LHCN-M2 (cell line): ENCODE results near the gene KRTAP24-1. TPM values are rescaled to one million over a fixed set of nuclear protein-coding genes. Genes with fewer than 3 reads are reported as not detected.

Experiments used
- DNase-seq: peaks from one replicate; pipeline ENCODE4 v3.0.0-alpha.2; 2012; ENCODE audit warnings: low read depth
- polyA plus RNA-seq: library from polyadenylated mRNA; unstranded; fragments of >200 nt; gene quantifications from one replicate; pipeline ENCODE4 v1.2.1, GENCODE V29; 2012; ENCODE audit warnings: missing spikeins
- total RNA-seq: library from RNA; depleted of rRNA; stranded (reverse); fragments of >200 nt; gene quantifications from 2 replicates; pipeline ENCODE4 v1.2.3, GENCODE V29; 2014; rRNA removed

Gene KRTAP24-1, protein sequence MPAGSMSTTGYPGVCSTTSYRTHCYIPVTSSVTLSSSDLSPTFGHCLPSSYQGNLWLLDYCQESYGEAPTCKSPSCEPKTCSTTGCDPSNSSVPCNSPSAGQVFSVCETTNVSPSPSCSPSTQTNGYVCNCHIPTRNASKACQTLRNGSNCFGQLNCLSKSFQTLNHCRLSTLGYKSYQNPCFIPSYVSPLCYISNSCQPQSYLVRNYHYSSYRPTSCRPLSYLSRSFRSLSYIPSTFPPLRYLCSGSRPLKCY
- not detected in 2 replicates for total RNA-seq
- not detected for polyA plus RNA-seq

DNA sequence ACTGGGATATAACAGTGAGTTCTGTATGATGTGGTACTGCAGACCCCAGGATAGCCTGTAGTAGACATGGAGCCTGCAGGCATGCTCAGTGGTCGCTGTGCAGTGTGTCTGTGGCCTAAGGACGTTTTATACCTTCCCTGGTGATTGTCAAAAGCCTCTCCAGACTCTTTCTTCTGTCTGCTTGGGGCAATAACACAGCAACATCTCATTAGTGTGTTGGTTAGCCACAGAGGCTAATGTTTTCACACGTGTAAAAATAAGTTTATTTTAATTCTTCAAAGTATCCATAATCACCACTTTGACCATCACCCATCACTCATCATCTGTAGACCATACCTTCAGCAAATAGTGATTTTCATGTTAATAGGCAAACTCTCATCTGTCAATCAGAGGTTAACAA lies at the start of gene KRTAP24-1:
Gene KRTAP24-1, minus strand, starts transcription at position 101 of the 400 bp plus-strand sequence. Its CDS starts 18 bp downstream, at position 83.
- DNase-seq: no peak

DNA sequence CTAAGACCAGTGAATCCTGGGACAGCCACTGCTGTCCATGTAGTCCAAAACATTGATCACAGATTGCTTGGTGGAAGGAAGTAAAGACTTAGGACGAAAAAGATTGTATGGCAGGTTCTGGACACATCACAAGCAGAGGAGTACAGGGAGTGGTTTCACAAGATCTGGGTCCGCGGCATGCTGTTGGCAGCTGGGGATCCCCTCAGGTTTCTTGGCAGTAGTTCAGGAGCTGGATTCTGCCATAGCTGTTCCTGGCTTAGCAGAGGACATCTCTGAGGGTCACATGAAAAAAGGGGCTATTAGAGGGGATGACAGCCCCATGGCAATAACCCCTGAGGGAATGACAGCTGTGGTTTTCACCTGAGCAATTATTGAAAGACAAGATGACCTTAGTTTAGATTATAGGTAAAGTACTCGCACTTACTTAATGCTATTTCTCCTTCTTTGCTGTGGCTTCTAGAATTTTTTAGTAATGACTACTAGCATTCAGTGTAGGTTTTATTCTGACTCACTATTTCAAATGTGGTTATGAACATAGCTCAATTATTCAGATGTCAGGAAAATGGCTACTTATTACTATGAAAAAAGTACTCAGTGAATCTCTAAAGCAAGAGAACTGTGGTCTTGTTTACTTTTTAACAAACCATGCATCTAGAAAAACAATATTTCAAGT lies 46.6 kb upstream of the KRTAP24-1 start:
- DNase-seq: no peak

DNA sequence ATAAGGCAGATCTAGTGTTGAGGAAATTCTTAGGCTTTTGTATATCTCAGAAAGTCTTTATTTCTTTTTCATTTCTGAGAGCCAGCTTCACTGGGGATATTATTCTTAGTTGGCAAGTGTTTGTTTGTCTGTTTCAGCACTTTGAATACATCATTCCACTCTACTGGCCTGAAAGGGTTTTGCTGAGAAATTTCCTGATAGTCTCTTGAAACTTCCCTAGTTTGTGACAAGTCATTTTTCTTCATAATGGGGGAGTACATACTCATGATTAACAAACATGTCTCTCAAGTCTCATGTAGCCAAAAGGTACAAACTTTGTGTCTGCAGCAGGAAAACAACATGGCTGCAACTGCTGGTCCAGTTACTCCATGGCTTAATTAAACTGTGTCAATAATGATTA lies 43.6 kb upstream of the KRTAP24-1 start:
- DNase-seq: no peak

DNA sequence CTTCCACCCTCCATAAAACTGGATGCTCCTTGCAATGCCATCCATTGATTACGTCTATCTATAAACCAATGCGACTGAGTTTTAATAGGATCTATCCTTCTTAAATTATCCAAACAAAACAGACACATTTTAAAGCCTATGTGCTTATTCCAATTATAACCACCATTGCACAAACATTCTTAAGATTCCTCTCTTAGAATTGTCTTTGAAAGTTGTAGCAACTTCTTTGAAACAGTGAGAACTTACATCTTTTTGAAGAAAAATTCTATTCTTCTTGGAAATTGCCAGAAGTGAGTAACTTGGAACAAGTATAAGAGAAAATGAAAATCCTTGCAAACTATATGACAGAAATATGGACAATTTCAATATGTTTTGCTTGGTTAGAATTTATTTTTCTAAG lies 37.5 kb upstream of the KRTAP24-1 start, which contains the start of gene KRTAP26-1:
Gene KRTAP26-1, minus strand, starts transcription at position 101 of the 400 bp plus-strand sequence. CDS start 280 bp downstream, outside the sequence.
- DNase-seq: no peak

DNA sequence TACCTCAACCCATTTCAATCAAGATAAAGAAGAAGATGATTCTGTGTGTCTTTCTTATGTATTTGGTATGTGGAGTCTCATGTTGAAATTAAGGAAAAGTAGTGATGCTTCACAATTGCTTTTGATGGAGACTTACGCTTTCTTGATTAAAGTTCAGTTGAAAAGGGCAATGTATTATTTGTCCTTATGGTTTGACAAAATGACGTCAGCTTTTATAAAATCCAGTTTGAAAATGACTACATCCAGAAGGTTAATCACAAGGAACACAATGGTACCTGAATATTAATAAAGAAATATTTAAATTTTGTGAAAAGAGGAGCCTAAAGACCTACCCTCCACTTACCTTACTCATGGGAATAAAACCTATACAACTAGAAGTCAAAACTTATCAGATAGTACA lies 33.0 kb upstream of the KRTAP24-1 start:
- DNase-seq: no peak

DNA sequence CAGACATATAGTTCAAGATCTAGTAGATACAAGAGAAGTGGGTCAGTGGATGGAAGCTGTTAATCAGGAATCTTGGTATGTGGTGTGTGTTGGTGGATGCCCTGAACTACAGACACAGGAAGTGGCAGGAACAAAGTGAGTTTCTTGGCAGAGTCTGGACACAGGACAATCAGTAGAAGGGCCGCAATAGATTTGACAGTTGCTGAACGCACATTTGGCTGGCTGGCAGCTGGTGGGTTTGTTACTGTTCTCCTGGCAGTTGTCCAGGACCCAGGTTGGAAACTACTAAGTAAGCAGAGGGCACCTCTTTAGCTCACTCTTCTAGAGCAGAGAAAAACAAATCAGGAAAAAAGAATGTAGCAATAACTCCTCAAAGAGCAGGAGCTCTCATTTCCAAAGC lies 24.1 kb upstream of the KRTAP24-1 start:
- DNase-seq: no peak

DNA sequence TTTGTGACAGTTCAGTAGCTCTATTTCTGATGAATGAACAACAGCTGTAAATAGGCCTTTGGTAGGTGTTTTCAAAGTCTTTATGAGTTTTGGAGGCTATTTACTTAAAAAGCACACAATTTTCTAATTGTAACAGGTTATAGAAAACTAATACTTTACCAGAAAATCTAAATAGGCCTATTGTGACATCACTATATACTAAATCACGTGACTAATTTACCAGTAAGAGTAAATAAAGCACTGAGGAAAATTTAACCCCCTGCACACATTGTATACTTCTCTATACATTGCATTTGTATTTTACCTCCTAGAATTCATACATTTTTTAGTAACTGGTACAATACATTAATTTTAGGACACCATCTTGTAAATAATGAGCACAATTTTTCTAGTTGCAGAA lies 22.4 kb upstream of the KRTAP24-1 start:
- DNase-seq: no peak

DNA sequence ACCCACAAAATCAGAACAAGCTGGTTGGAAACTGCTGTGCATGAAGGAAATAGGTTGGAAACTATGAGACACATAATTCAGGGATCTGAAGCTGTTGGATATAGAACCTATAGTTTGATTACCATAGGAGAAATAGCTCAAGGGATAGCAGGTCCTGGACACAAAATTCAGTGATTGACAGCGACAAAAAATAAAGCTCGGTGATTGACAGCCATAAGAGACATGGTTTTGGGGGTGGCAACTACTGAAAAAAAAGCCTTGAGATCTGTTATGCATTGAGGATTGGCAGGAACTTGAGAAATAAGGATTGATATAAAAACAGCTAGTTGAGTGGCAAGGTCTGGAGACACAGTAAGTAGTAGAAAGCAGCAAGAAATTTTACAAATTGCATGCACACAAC lies 6.5 kb upstream of the KRTAP24-1 start, which contains the start of gene KRTAP25-1:
Gene KRTAP25-1, minus strand, starts transcription at position 300 of the 400 bp plus-strand sequence. Its CDS starts 24 bp downstream, at position 276.
- no peak for DNase-seq

DNA sequence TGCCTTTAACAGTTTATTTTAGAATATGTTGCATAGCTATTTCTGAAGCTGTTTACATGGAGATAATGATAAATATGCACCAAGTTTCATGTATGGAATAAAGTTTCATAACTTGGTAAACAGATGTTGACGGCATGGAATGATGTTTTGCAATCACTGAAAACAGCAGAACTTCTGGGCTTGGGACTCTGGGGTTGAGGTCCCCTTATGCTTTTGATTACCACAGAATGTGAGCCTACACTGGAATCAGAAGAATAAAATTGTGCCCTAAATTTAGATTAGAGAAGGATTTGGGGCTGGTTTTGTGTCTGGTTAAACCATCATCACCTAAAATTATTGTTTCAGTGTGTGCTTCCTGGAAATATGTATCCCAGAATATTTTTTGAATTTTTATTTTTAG lies 11.1 kb downstream of the KRTAP24-1 start:
- no peak for DNase-seq

DNA sequence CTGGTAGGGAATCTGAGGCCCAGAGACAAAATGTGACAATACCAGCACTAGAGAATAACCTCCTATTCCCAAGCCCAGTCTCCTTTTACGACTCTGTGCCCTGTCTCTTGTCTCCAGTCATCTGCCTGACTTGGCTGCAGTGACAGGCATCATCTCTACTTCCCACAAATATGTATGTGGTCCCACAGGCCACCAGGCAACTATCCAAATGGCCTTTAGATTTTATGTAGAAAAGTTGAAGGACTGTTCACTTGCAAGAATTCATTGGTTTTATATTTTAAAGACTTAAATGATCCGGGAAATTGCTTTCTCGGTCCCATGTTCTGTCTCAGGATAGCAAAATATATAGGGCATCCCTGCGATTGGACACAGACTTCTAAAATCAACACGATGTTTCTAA lies 11.6 kb downstream of the KRTAP24-1 start:
- no peak for DNase-seq

DNA sequence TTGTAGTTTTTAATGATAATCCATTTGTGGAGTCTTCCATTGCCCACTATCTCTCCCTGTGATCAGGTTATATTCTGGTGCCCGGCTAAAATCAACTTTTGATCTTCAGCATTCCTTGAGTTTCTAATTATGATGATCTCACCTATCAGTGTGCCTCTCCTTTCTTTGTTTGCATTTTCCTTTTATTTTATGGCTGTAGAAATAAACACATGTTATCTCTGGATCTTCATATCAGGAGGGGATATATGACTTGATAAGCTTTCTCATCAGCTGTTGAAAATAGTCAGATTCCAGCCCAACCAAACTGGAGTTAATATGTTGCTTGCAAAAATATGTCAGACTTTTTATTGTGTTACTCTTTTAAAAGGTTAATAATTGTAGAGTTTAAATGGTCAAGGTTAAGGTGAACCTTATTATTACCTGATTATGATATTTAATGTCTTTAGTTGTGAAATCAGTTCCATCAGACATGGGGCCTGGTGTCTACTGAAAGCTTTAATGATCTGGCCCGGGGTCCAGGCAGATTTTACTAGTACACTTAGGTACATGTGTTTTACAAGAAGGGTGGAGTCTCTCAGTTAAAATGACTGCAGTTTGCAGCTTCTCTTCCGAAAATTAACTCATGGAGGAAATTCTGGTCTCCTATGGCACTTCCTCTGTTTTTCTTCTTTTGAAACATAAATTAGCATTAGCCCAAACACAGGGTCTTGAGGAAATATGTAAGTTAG lies 12.8 kb downstream of the KRTAP24-1 start:
- no peak for DNase-seq

DNA sequence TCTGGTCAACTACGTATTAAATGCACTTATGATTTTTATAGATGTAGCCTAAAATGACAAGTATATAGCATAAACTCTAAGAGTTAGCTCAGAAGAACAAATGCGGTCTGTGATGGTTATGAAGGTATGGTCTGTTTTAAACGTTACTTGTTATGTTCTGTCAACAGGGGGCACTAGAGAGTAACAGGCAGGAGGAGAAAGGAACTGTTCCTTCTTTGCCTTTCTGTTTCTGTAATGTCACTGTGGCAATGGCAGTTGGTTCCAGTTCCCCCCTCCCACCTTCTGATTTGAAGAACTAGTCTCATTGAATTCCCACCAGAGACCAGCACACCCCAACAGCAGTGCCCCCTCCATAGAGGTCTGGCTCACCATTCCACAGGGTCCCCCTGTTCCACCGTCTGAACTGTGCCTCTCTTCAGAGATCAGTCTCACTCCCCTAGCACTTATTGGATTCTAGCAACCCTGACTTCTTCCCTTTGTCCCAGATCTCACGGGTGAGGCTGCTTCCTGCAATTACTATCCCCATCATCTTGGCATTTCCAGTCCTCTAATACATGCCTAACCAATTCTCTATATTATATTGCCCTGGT lies 14.0 kb downstream of the KRTAP24-1 start:
- no peak for DNase-seq

DNA sequence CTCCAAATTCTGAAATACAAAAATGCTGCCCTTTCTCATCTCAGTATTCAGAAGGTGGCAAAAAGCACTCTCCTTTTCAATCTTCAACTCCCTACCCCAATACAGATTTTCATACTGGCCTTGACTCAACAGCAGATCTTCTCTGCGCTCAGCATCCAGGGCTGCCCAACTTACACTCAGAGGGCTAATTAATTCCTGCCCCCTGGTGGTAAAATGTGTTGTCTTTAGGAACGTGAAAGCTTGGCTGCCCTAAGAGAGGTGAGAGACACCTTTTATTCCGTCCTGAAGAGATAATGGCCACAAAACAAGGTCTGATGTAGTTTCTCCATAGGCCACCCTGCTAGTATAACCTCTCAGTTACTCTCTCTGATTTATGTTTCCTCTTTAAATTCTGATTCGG lies 25.0 kb downstream of the KRTAP24-1 start:
- no peak for DNase-seq

DNA sequence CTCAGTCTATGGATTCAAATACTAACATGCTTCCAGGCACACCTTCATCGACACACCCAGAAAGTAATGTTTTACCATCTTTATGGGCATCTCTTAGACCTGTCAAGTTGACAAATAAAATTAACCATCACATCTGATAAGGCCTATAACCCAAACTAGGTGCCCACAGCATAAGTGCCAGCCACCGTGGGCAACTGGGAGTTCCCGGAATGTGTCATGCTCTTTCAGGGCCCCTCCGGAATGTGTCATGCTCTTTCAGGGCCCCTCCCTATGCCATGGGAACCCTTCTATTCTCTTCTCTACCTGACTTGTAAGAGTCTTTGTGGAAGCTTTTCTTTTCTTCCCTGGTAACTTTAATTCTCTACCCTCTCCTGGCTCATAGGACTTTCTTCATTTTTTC lies 26.6 kb downstream of the KRTAP24-1 start:
- no peak for DNase-seq

DNA sequence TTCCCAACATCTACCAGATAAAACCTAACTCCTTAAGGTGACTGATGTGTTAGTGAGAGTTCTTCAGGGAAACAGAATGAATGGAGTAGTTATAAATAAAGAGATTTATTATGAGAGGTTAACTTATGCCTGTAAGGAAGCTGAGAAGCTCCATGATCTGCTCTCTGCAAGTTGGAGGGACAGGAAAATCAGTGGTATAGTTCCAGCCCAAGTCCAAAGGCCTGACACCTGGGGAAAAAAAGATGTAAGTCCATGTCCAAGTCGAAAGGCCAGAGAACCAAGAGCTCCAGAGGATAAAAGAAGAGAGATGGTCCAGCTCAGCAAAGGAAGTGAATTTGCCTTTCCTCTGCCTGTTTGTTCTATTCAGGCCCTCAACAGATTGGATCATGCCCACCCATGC lies 27.1 kb downstream of the KRTAP24-1 start:
- no peak for DNase-seq

DNA sequence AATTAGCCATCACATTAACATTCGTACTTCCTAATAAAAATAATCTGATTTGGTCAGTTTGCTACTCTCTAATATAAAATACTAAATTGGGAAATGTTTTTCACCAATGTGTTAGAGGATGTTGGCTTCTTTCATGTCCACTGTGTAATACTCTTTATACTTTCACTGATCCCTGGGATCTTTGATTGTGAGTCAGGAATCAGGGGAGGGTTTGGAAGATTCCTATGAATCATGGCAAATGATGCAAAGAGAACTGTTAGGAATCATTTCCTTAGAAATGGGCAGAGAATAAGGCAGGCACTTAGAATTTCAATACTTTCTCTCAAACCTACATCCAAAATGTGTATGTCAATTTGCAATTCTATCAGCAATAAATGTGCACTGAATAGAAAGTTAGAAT lies 31.0 kb downstream of the KRTAP24-1 start:
- no peak for DNase-seq

DNA sequence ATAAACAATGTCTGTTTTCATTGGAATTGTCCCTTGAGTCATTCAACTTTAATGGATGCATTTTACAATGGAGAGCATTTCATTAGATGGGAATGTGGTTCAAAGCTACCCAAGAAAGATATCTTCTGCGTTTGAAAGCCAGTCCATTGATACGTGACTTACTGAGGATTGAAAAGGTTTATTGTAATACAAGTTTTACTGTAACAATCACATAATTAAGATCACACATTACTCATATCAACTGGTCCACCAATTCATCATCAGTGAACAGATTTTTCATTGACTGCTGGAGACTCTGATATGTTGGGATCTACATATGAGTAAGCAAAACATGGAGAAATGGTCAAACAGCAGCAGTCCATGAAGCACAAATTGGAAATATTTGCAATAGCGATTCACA lies 32.8 kb downstream of the KRTAP24-1 start:
- DNase-seq: no peak

DNA sequence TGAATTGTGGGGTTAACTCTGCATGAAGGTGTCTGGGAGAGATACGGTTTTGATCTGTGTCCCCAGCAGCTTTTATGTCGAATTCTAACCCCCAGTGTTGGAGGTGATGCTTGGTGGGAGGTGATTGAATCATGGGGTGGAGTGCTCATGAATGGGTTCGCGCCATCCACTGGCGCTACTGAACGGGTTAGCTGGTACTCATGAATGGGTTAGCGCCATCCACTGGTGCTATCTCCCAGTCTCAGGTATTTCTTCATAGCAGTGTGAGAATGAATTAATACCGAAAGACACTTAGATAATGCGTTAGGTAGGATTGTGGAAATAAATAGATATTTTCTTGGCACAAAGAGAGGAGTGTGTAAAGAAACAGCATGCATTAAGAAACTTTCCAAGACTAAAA lies 33.9 kb downstream of the KRTAP24-1 start:
- no peak for DNase-seq

DNA sequence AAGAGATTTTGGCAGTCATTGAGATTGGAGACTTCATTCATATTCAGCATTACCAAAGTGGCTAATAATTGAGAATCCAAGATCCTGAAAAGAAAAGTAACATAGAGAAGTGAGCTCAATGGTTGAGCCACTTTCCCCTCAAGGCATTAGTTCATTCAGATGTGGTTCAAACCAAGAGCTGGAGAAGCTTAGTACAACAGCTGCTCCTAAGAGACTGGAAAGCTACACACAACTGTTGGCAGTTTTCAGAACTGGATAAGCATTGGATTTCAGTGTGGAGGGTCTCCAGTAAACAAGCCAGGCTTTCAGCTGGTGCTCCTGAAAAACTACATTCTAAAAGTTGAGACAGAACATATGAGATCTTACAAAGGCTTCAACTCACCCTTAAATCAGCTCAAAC lies 37.7 kb downstream of the KRTAP24-1 start:
- no peak for DNase-seq

DNA sequence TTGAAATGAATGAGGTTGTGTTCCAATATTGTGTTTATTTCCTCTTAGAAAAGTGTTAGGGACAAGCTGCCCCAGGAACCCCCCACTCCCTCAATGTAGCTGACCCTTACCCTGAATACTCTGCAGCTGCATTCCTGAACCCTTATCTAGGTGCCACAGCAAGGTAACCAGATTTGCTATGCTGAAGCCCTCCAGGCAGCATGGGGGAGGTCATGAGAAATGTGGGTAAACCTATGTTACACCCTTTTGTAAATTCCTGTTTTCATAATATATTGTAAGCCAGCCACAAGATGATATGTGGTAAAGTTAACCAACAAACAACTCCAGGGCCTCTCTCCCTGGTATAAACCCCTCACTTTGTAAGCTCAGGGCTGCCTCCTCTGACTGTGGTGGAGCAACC lies 39.1 kb downstream of the KRTAP24-1 start:
- no peak for DNase-seq

DNA sequence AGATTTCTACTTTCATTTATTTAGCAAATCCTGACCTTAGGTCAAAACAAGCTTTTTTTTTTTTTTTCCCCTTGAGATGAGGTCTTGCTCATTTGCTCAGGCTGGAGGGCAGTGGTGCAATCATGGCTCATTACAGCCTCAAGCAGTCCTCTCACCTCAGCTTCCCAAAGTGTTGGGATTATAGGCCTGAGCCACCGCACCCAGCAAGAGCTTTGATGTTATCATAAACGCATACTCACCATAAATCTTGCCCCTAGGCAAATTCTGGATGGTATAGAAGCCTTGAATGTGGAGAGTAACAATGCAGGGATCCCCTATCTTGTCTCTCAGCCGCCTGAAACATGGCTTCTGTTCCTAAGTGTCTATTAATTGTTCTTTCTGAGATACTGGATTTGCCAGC lies 42.1 kb downstream of the KRTAP24-1 start:
- DNase-seq: no peak

DNA sequence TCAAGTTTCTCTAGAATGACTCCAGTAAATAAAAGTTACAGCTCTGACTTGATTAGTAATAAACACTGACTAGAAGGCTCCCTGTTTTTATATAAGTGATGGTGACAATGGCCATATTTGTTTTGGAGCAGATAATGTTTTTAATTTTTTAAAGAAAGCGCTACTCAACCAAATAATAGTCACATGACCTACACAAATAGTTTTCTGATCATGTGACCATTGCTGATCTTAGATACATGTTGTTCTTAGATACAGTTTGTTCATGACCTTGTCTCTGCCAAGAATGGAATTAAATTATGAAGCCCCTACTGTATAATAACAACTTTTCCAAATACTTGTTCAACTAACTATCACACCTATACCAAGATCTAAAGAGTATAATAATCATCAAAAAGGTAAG lies 44.6 kb downstream of the KRTAP24-1 start:
- DNase-seq: no peak
